ENCODE results near the gene DSE.

The DSE gene

GRCh38 chr6:116409756-116410155, 39.0 kb downstream of the DSE start:
- DNase-seq (ENCODE audit: low read depth, low spot score): no peak

GRCh38 chr6:116411284-116411623, 40.5 kb downstream of the DSE start:
- DNase-seq (ENCODE audit: low read depth, low spot score): no peak

- DNase-seq (ENCODE audit: low read depth, low spot score): no peak
These were observed 41.5 kb downstream of the DSE start for GRCh38 chr6:116412270-116412669.

GRCh38 chr6:116413357-116413756, 42.6 kb downstream of the DSE start:
- DNase-seq (ENCODE audit: low read depth, low spot score): no peak

- DNase-seq (ENCODE audit: low read depth, low spot score): no peak
These were observed 46.9 kb downstream of the DSE start for GRCh38 chr6:116417661-116418060.

- no peak for DNase-seq (ENCODE audit: low read depth, low spot score)
These were observed 48.5 kb downstream of the DSE start for GRCh38 chr6:116419069-116419786.

- DNase-seq (ENCODE audit: low read depth, low spot score): no peak
These were observed 49.6 kb downstream of the DSE start for GRCh38 chr6:116420341-116420740.

GRCh38 chr6:116422238-116422637, 51.5 kb downstream of the DSE start:
- no peak for DNase-seq (ENCODE audit: low read depth, low spot score)

GRCh38 chr6:116424001-116424400, 53.3 kb downstream of the DSE start:
- no peak for DNase-seq (ENCODE audit: low read depth, low spot score)

- no peak for DNase-seq (ENCODE audit: low read depth, low spot score)
These were observed 55.8 kb downstream of the DSE start for GRCh38 chr6:116426551-116426950.

- DNase-seq (ENCODE audit: low read depth, low spot score): no peak
These were observed 58.4 kb downstream of the DSE start for GRCh38 chr6:116429111-116429510.

GRCh38 chr6:116430860-116431259, 60.1 kb downstream of the DSE start:
- no peak for DNase-seq (ENCODE audit: low read depth, low spot score)

GRCh38 chr6:116431964-116432595, 61.3 kb downstream of the DSE start:
- no peak for DNase-seq (ENCODE audit: low read depth, low spot score)

GRCh38 chr6:116433206-116433712, 62.5 kb downstream of the DSE start:
- no peak for DNase-seq (ENCODE audit: low read depth, low spot score)

- DNase-seq (ENCODE audit: low read depth, low spot score): no peak
These were observed 63.4 kb downstream of the DSE start for GRCh38 chr6:116434056-116434725.

- DNase-seq (ENCODE audit: low read depth, low spot score): no peak
These were observed 65.8 kb downstream of the DSE start for GRCh38 chr6:116436586-116436985.

- DNase-seq (ENCODE audit: low read depth, low spot score): no peak
These were observed 66.9 kb downstream of the DSE start for GRCh38 chr6:116437656-116438055.

- DNase-seq (ENCODE audit: low read depth, low spot score): no peak
These were observed 68.1 kb downstream of the DSE start for GRCh38 chr6:116438590-116439448.

- DNase-seq (ENCODE audit: low read depth, low spot score): no peak
These were observed 68.8 kb downstream of the DSE start for GRCh38 chr6:116439522-116440051.

GRCh38 chr6:116443105-116443504, 72.4 kb downstream of the DSE start:
- no peak for DNase-seq (ENCODE audit: low read depth, low spot score)

GRCh38 chr6:116444092-116444491, 73.3 kb downstream of the DSE start:
- no peak for DNase-seq (ENCODE audit: low read depth, low spot score)

GRCh38 chr6:116444575-116444974, 73.8 kb downstream of the DSE start:
- DNase-seq (ENCODE audit: low read depth, low spot score): no peak
